AG04449 (cell line): ENCODE results near the gene CCDC190.

Source experiments
- CTCF ChIA-PET: fragments of 350-600 bp; formaldehyde crosslinking; extraction: SDS; loops from one replicate; lab custom pipeline; 2021; ENCODE audit warnings: antibody characterized with exemption; lab: Yijun Ruan, JAX
- POLR2A ChIA-PET: fragments of 400-600, 350-600 bp; formaldehyde crosslinking; extraction: SDS; loops from one replicate; lab custom pipeline; 2020; ENCODE audit warnings: antibody characterized with exemption, inconsistent platforms; lab: Yijun Ruan, JAX
- DNase-seq: peaks from one replicate; pipeline ENCODE4 v3.0.0-alpha.2; 2010; ENCODE audit warnings: low read depth, low spot score
- H3K4me3 ChIP-seq: 2 replicates; pipeline ENCODE4 v1.5.1; 2011; ENCODE audit warnings: low read depth, mild to moderate bottlenecking, control low read depth, low read length
- TF ChIP-seq, protein P1 (sequence below): IDR thresholded peaks from one replicate; pipeline ENCODE4 v1.5.1; 2011; ENCODE audit warnings: mild to moderate bottlenecking, moderate library complexity, low read length, control low read depth, inconsistent platforms; ENCODE audit not compliant: insufficient read depth; ENCODE audit errors: missing control alignments

CCDC190 gene

GRCh38 chr1:162868972-162869371 lies 8.0 kb upstream of the CCDC190 start:
- POLR2A ChIA-PET: no interaction called here
- CTCF ChIA-PET: interaction anchor here (1.0 to 2.9 kb wide), 5 partner anchors 10 to 447 kb away, joined by 3 to 12 read pairs (median 8); no protein-coding TSS in a partner anchor
- DNase-seq: no peak
- H3K4me3 ChIP-seq: no peak overlapping the region
- TF ChIP-seq, protein P1, sequence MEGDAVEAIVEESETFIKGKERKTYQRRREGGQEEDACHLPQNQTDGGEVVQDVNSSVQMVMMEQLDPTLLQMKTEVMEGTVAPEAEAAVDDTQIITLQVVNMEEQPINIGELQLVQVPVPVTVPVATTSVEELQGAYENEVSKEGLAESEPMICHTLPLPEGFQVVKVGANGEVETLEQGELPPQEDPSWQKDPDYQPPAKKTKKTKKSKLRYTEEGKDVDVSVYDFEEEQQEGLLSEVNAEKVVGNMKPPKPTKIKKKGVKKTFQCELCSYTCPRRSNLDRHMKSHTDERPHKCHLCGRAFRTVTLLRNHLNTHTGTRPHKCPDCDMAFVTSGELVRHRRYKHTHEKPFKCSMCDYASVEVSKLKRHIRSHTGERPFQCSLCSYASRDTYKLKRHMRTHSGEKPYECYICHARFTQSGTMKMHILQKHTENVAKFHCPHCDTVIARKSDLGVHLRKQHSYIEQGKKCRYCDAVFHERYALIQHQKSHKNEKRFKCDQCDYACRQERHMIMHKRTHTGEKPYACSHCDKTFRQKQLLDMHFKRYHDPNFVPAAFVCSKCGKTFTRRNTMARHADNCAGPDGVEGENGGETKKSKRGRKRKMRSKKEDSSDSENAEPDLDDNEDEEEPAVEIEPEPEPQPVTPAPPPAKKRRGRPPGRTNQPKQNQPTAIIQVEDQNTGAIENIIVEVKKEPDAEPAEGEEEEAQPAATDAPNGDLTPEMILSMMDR: no peak

- H3K4me3 ChIP-seq: no peak overlapping the region
- TF ChIP-seq, protein P1: no peak
- no peak for DNase-seq
- ChIA-PET CTCF (interaction anchor here (0.7 to 9.8 kb wide), 6 partner anchors 8 to 207 kb away, joined by 3 to 94 read pairs (median 30); partner anchors contain the start of gene RGS4), POLR2A (no interaction called here)
Measured at GRCh38 chr1:162861625-162862024, 650 bp upstream of the CCDC190 start.

GRCh38 chr1:162859191-162859590 lies 1.8 kb downstream of the CCDC190 start:
- no peak overlapping the region for H3K4me3 ChIP-seq
- no peak for DNase-seq
- CTCF ChIA-PET: interaction anchor here (1.0 to 9.8 kb wide), 12 partner anchors 11 to 461 kb away, joined by 3 to 94 read pairs (median 14); partner anchors contain the start of gene RGS4
- POLR2A ChIA-PET: no interaction called here
- TF ChIP-seq, protein P1: no peak

GRCh38 chr1:162857850-162858249 lies 3.1 kb downstream of the CCDC190 start:
- TF ChIP-seq, protein P1: no peak
- ChIA-PET POLR2A (interaction anchor here (1.6 to 1.8 kb wide), 2 partner anchors 16 to 211 kb away, joined by 6 read pairs; partner anchors contain the start of gene RGS4), CTCF (interaction anchor here (1.1 to 9.8 kb wide), 13 partner anchors 10 to 462 kb away, joined by 3 to 94 read pairs (median 9); partner anchors contain the start of gene RGS4)
- no peak overlapping the region for H3K4me3 ChIP-seq
- DNase-seq: no peak

GRCh38 chr1:162856260-162856659 lies 4.7 kb downstream of the CCDC190 start:
- TF ChIP-seq, protein P1: no peak
- peak; percentile 86 for DNase-seq
- ChIA-PET CTCF (interaction anchor here (0.7 to 9.8 kb wide), 15 partner anchors 8 to 463 kb away, joined by 3 to 94 read pairs (median 5); partner anchors contain the start of gene RGS4), POLR2A (interaction anchor here (1.6 to 1.8 kb wide), 2 partner anchors 18 to 213 kb away, joined by 6 read pairs; partner anchors contain the start of gene RGS4)
- H3K4me3 ChIP-seq: no peak overlapping the region

- ChIA-PET CTCF (interaction anchor here (2.2 to 9.8 kb wide), 13 partner anchors 8 to 459 kb away, joined by 10 to 142 read pairs (median 43); partner anchors contain the start of gene RGS4), POLR2A (interaction anchor here (1.8 kb wide), 1 partner anchor 214 kb away, joined by 6 read pairs; the partner anchor contains the start of gene RGS4)
- DNase-seq: no peak
Measured at GRCh38 chr1:162855461-162856150, 5.4 kb downstream of the CCDC190 start.

More at GRCh38 chr1:162855461-162856150, 5.4 kb downstream of the CCDC190 start:
- H3K4me3 ChIP-seq: no peak overlapping the region
- TF ChIP-seq, protein P1: no peak
